ENCODE measurements around the gene LPO. TPM values are rescaled to one million over a fixed set of nuclear protein-coding genes. Genes with fewer than 3 reads are reported as not detected.

Gene LPO
- total and polyA plus RNA-seq, 9 of the 15 experiments (the other 6 are each of a cell fraction or from before 2014, with no cell fraction given): 0.07 to 0.11 TPM; not detected in 7

DNA sequence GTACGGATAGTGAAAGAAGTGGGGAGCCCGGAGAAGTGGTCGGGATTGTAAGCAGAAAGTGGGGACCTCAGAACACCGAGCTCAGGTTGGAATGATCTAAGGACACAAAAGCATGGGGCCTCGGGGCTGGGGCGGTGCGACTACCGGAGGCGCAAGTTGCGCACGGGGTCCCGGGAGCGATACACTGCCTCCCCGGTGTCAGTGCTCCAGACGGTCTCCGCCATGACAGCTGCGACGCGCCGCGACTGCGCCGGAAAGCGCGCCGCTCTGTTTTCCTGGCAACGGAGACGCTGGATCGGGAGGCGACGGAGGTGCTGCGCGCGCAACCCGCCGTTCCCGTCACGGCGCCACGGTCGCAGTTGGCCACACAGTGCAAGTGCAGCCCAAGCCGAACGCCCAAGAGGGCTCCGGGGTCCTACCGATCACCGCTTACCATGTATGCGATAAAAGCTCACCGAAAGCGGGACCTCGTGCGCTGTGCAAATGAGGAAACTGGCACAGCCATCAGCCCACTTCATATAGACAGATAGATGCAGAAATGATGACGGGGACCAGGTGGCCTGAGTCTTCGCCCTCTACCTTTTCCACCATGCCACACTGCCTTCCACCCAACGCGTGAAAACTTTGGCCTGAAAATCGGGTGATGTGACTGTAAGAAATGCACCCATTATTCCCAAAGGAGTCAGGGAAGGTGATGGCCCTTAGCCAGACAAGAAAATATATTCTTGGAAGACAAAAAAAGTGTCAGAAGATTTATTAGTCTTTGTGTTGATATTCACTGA lies 19.2 kb upstream of the LPO start, which contains the start of gene MKS1 (continued):
- TF ChIP-seq ZNF354B (CRISPR knock-in tag; IDR thresholded peaks at IDR 0.05) (no peak), HNRNPUL1 (IDR thresholded peaks at IDR 0.05; ENCODE audit: low read length) (no peak), MEIS2 (IDR thresholded peaks at IDR 0.05; ENCODE audit: partially characterized antibody) (peak; percentile 82), SMARCC2 (IDR thresholded peaks at IDR 0.05; ENCODE audit: low read depth) (no peak), BHLHE40 (IDR thresholded peaks at IDR 0.05; ENCODE audit: low read length) (no peak), ZNF174 (CRISPR knock-in tag; IDR thresholded peaks at IDR 0.05) (no peak), FOSL1 (tag; conservative IDR thresholded peaks at IDR 0.05) (no peak), ELF1 (tag; IDR thresholded peaks at IDR 0.05) (no peak), E2F6 (IDR thresholded peaks at IDR 0.05; ENCODE audit: borderline replicate concordance in 1 of 2, extremely low read depth in 1 of 2, insufficient read depth in 1 of 2, insufficient read length in 1 of 2, low read depth in 1 of 2, low read length in 1 of 2, poor library complexity in 1 of 2, severe bottlenecking in 1 of 2) (peak; percentile 66 to 82), PYGO2 (tag; IDR thresholded peaks at IDR 0.05) (no peak), RBM15 (IDR thresholded peaks at IDR 0.05; ENCODE audit: insufficient read depth, low read length) (no peak), DEAF1 (CRISPR knock-in tag; IDR thresholded peaks at IDR 0.05) (no peak; the same call in 1 of the 2 replicates), ZNF717 (CRISPR knock-in tag; IDR thresholded peaks at IDR 0.05) (no peak), RBM39 (optimal IDR thresholded peaks at IDR 0.05; ENCODE audit: low read depth, low read length) (no peak), NCOR1 (IDR thresholded peaks at IDR 0.05) (no peak), SREBF2 (CRISPR knock-in tag; IDR thresholded peaks at IDR 0.05) (no peak), ZNF12 (CRISPR knock-in tag; IDR thresholded peaks at IDR 0.05) (no peak), ZNF24 (IDR thresholded peaks at IDR 0.05) (no peak), XRCC3 (IDR thresholded peaks at IDR 0.05) (no peak)
- TF ChIP-seq, protein P1, sequence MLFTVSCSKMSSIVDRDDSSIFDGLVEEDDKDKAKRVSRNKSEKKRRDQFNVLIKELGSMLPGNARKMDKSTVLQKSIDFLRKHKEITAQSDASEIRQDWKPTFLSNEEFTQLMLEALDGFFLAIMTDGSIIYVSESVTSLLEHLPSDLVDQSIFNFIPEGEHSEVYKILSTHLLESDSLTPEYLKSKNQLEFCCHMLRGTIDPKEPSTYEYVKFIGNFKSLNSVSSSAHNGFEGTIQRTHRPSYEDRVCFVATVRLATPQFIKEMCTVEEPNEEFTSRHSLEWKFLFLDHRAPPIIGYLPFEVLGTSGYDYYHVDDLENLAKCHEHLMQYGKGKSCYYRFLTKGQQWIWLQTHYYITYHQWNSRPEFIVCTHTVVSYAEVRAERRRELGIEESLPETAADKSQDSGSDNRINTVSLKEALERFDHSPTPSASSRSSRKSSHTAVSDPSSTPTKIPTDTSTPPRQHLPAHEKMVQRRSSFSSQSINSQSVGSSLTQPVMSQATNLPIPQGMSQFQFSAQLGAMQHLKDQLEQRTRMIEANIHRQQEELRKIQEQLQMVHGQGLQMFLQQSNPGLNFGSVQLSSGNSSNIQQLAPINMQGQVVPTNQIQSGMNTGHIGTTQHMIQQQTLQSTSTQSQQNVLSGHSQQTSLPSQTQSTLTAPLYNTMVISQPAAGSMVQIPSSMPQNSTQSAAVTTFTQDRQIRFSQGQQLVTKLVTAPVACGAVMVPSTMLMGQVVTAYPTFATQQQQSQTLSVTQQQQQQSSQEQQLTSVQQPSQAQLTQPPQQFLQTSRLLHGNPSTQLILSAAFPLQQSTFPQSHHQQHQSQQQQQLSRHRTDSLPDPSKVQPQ (CRISPR knock-in tag; IDR thresholded peaks at IDR 0.05; ENCODE audit: borderline replicate concordance): no peak
- TF ChIP-seq, protein P2, sequence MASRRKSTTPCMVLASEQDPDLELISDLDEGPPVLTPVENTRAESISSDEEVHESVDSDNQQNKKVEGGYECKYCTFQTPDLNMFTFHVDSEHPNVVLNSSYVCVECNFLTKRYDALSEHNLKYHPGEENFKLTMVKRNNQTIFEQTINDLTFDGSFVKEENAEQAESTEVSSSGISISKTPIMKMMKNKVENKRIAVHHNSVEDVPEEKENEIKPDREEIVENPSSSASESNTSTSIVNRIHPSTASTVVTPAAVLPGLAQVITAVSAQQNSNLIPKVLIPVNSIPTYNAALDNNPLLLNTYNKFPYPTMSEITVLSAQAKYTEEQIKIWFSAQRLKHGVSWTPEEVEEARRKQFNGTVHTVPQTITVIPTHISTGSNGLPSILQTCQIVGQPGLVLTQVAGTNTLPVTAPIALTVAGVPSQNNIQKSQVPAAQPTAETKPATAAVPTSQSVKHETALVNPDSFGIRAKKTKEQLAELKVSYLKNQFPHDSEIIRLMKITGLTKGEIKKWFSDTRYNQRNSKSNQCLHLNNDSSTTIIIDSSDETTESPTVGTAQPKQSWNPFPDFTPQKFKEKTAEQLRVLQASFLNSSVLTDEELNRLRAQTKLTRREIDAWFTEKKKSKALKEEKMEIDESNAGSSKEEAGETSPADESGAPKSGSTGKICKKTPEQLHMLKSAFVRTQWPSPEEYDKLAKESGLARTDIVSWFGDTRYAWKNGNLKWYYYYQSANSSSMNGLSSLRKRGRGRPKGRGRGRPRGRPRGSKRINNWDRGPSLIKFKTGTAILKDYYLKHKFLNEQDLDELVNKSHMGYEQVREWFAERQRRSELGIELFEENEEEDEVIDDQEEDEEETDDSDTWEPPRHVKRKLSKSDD (conservative IDR thresholded peaks at IDR 0.05; ENCODE audit: low read length): no peak

All from K562 (cell line).